ENCODE results near the gene PRSS48.
"Not testable (repeated sequence)": the region's sequence is repeated elsewhere in the genome, so short reads cannot be mapped to it uniquely, and the experiment has no call there.

The PRSS48 gene

GRCh38 chr4:151276787-151277562, at the start of gene PRSS48:
Gene PRSS48, plus strand, starts transcription at chr4:151277161. Its CDS starts 12 bp downstream, at chr4:151277173.
- peak; percentile 5 for DNase-seq (ENCODE audit: low read depth, low spot score)
- TF ChIP-seq FOXP2 (optimal IDR thresholded peaks at IDR 0.05; ENCODE audit: control extremely low read depth, extremely low read length, insufficient read depth) (no peak), EZH2 (IDR thresholded peaks at IDR 0.05) (no peak), POLR2AphosphoS5 (IDR thresholded peaks at IDR 0.05; ENCODE audit: borderline replicate concordance, low read depth, low read length) (no peak)

GRCh38 chr4:151227172-151227571, 49.8 kb upstream of the PRSS48 start:
- TF ChIP-seq EZH2 (IDR thresholded peaks at IDR 0.05), result no peak
- no peak for TF ChIP-seq POLR2AphosphoS5 (IDR thresholded peaks at IDR 0.05; ENCODE audit: borderline replicate concordance, low read depth, low read length)
- no peak for TF ChIP-seq FOXP2 (optimal IDR thresholded peaks at IDR 0.05; ENCODE audit: control extremely low read depth, extremely low read length, insufficient read depth)
- Histone ChIP-seq H3K4me3 (no peak overlapping the region; the same call in 1 of the 2 replicates), H3K9me3 (ENCODE audit: low read depth, low read length) (no peaks in the 10 kb centered on the region), H3K9ac (ENCODE audit: insufficient read length) (no peak overlapping the region), H3K27ac (peak overlapping the region; percentile 11; the same call in 1 of the 2 replicates), H3K36me3 (ENCODE audit: insufficient read depth, low read length) (no peaks in the 10 kb centered on the region)
- DNase-seq (ENCODE audit: low read depth, low spot score), result no peak

More at GRCh38 chr4:151276787-151277562, at the start of gene PRSS48:
- no peak within 1 kb of the TSS for H3K4me3 ChIP-seq
- no peak within 1 kb of the TSS for H3K27ac ChIP-seq
- no peak within 1 kb of the TSS for H3K9ac ChIP-seq (ENCODE audit: insufficient read length)
- no peaks in the 10 kb centered on the region for H3K9me3 ChIP-seq (ENCODE audit: low read depth, low read length)
- H3K36me3 ChIP-seq (ENCODE audit: insufficient read depth, low read length), result no peaks in the 10 kb centered on the region

GRCh38 chr4:151227731-151228130, 49.2 kb upstream of the PRSS48 start:
- H3K9ac ChIP-seq (ENCODE audit: insufficient read length), result no peak overlapping the region
- no peak for DNase-seq (ENCODE audit: low read depth, low spot score)
- H3K27ac ChIP-seq, result peak overlapping the region; percentile 11; the same call in 1 of the 2 replicates
- H3K9me3 ChIP-seq (ENCODE audit: low read depth, low read length), result no peaks in the 10 kb centered on the region
- H3K36me3 ChIP-seq (ENCODE audit: insufficient read depth, low read length), result no peaks in the 10 kb centered on the region
- H3K4me3 ChIP-seq, result 0 out of 2 replicates have a peak overlapping the region, but pooled peaks have one; percentile 2
- TF ChIP-seq EZH2 (IDR thresholded peaks at IDR 0.05) (no peak), FOXP2 (optimal IDR thresholded peaks at IDR 0.05; ENCODE audit: control extremely low read depth, extremely low read length, insufficient read depth) (no peak), POLR2AphosphoS5 (IDR thresholded peaks at IDR 0.05; ENCODE audit: borderline replicate concordance, low read depth, low read length) (no peak)

GRCh38 chr4:151228189-151229119, 48.5 kb upstream of the PRSS48 start:
- Histone ChIP-seq H3K9ac (ENCODE audit: insufficient read length) (no peak overlapping the region), H3K27ac (peak overlapping the region; percentile 3; the same call in 1 of the 2 replicates), H3K9me3 (ENCODE audit: low read depth, low read length) (no peaks in the 10 kb centered on the region), H3K4me3 (no peak overlapping the region), H3K36me3 (ENCODE audit: insufficient read depth, low read length) (no peaks in the 10 kb centered on the region)
- TF ChIP-seq EZH2 (IDR thresholded peaks at IDR 0.05) (no peak), POLR2AphosphoS5 (IDR thresholded peaks at IDR 0.05; ENCODE audit: borderline replicate concordance, low read depth, low read length) (no peak)
- no peak for DNase-seq (ENCODE audit: low read depth, low spot score)

GRCh38 chr4:151231915-151232595, 44.9 kb upstream of the PRSS48 start:
- no peak overlapping the region for H3K27ac ChIP-seq
- H3K4me3 ChIP-seq, result no peak overlapping the region
- no peaks in the 10 kb centered on the region for H3K9me3 ChIP-seq (ENCODE audit: low read depth, low read length)
- H3K9ac ChIP-seq (ENCODE audit: insufficient read length), result no peak overlapping the region
- no peak for DNase-seq (ENCODE audit: low read depth, low spot score)
- TF ChIP-seq FOXP2 (optimal IDR thresholded peaks at IDR 0.05; ENCODE audit: control extremely low read depth, extremely low read length, insufficient read depth) (no peak), POLR2AphosphoS5 (IDR thresholded peaks at IDR 0.05; ENCODE audit: borderline replicate concordance, low read depth, low read length) (no peak), EZH2 (IDR thresholded peaks at IDR 0.05) (no peak)
- H3K36me3 ChIP-seq (ENCODE audit: insufficient read depth, low read length), result no peaks in the 10 kb centered on the region

GRCh38 chr4:151233600-151233999, 43.4 kb upstream of the PRSS48 start:
- Histone ChIP-seq H3K9me3 (ENCODE audit: low read depth, low read length) (no peaks in the 10 kb centered on the region), H3K9ac (ENCODE audit: insufficient read length) (no peak overlapping the region), H3K27ac (no peak overlapping the region), H3K36me3 (ENCODE audit: insufficient read depth, low read length) (no peaks in the 10 kb centered on the region), H3K4me3 (no peak overlapping the region)
- TF ChIP-seq EZH2 (IDR thresholded peaks at IDR 0.05), result no peak
- TF ChIP-seq FOXP2 (optimal IDR thresholded peaks at IDR 0.05; ENCODE audit: control extremely low read depth, extremely low read length, insufficient read depth), result no peak
- no peak for TF ChIP-seq POLR2AphosphoS5 (IDR thresholded peaks at IDR 0.05; ENCODE audit: borderline replicate concordance, low read depth, low read length)
- DNase-seq (ENCODE audit: low read depth, low spot score), result no peak

GRCh38 chr4:151235373-151235772, 41.6 kb upstream of the PRSS48 start:
- not testable (repeated sequence) for H3K27ac ChIP-seq; H3K36me3 ChIP-seq (ENCODE audit: insufficient read depth, low read length); H3K9ac ChIP-seq (ENCODE audit: insufficient read length); H3K4me3 ChIP-seq; DNase-seq (ENCODE audit: low read depth, low spot score); H3K9me3 ChIP-seq (ENCODE audit: low read depth, low read length)

- no peaks in the 10 kb centered on the region for H3K9me3 ChIP-seq (ENCODE audit: low read depth, low read length)
Measured at GRCh38 chr4:151236036-151236435, 40.9 kb upstream of the PRSS48 start.

More at GRCh38 chr4:151236036-151236435, 40.9 kb upstream of the PRSS48 start:
- no peak overlapping the region for H3K9ac ChIP-seq (ENCODE audit: insufficient read length)
- TF ChIP-seq POLR2AphosphoS5 (IDR thresholded peaks at IDR 0.05; ENCODE audit: borderline replicate concordance, low read depth, low read length) (no peak), EZH2 (IDR thresholded peaks at IDR 0.05) (no peak), FOXP2 (optimal IDR thresholded peaks at IDR 0.05; ENCODE audit: control extremely low read depth, extremely low read length, insufficient read depth) (no peak)
- H3K27ac ChIP-seq, result no peak overlapping the region
- no peak for DNase-seq (ENCODE audit: low read depth, low spot score)
- H3K36me3 ChIP-seq (ENCODE audit: insufficient read depth, low read length), result no peaks in the 10 kb centered on the region
- no peak overlapping the region for H3K4me3 ChIP-seq

Data from SK-N-MC (cell line).